ENCODE results near the gene TCF3.
"Not testable (repeated sequence)": the region's sequence is repeated elsewhere in the genome, so short reads cannot be mapped to it uniquely, and the experiment has no call there.

Gene TCF3

GRCh38 chr19:1650650-1651567 is 1.5 kb downstream of the TCF3 start:
- DNase-seq (ENCODE audit: low read depth in 2 of 2), result no peak

- no peak for DNase-seq (ENCODE audit: low read depth in 2 of 2)
These were observed 2.4 kb downstream of the TCF3 start for GRCh38 chr19:1649706-1650649.

GRCh38 chr19:1648920-1649541 is 3.4 kb downstream of the TCF3 start:
- DNase-seq (ENCODE audit: low read depth in 2 of 2), result no peak

GRCh38 chr19:1648459-1648849 is 4.0 kb downstream of the TCF3 start:
- no peak for DNase-seq (ENCODE audit: low read depth in 2 of 2)

- no peak for DNase-seq (ENCODE audit: low read depth in 2 of 2)
These were observed 4.6 kb downstream of the TCF3 start for GRCh38 chr19:1647501-1648458.

- DNase-seq (ENCODE audit: low read depth in 2 of 2), result no peak
These were observed 5.6 kb downstream of the TCF3 start for GRCh38 chr19:1646659-1647453.

- DNase-seq (ENCODE audit: low read depth in 2 of 2), result no peak
These were observed 6.3 kb downstream of the TCF3 start for GRCh38 chr19:1646149-1646548.

GRCh38 chr19:1645299-1645698 is 7.1 kb downstream of the TCF3 start:
- DNase-seq (ENCODE audit: low read depth in 2 of 2), result no peak

- no peak for DNase-seq (ENCODE audit: low read depth in 2 of 2)
These were observed 8.3 kb downstream of the TCF3 start for GRCh38 chr19:1644070-1644469.

- DNase-seq (ENCODE audit: low read depth in 2 of 2), result not testable (repeated sequence)
These were observed 11.4 kb downstream of the TCF3 start for GRCh38 chr19:1640893-1641448.

- no peak for DNase-seq (ENCODE audit: low read depth in 2 of 2)
These were observed 15.8 kb downstream of the TCF3 start for GRCh38 chr19:1636325-1637236.

GRCh38 chr19:1634938-1635243 is 17.5 kb downstream of the TCF3 start:
- DNase-seq (ENCODE audit: low read depth in 2 of 2), result no peak

- no peak for DNase-seq (ENCODE audit: low read depth in 2 of 2)
These were observed 18.0 kb downstream of the TCF3 start for GRCh38 chr19:1634242-1634937.

- DNase-seq (ENCODE audit: low read depth in 2 of 2), result no peak
These were observed 19.1 kb downstream of the TCF3 start for GRCh38 chr19:1633269-1633826.

GRCh38 chr19:1632462-1633268 is 19.8 kb downstream of the TCF3 start:
- no peak for DNase-seq (ENCODE audit: low read depth in 2 of 2)

- no peak for DNase-seq (ENCODE audit: low read depth in 2 of 2)
These were observed 20.8 kb downstream of the TCF3 start for GRCh38 chr19:1631557-1632100.

- no peak for DNase-seq (ENCODE audit: low read depth in 2 of 2)
These were observed 21.6 kb downstream of the TCF3 start for GRCh38 chr19:1630811-1631210.
